GDM1 (cell line): ENCODE measurements around the gene SH3TC1.

Source experiments
- DNase-seq: peaks from one replicate; lab custom pipeline; 2025; lab: John Stamatoyannopoulos, UW

The SH3TC1 gene

DNA sequence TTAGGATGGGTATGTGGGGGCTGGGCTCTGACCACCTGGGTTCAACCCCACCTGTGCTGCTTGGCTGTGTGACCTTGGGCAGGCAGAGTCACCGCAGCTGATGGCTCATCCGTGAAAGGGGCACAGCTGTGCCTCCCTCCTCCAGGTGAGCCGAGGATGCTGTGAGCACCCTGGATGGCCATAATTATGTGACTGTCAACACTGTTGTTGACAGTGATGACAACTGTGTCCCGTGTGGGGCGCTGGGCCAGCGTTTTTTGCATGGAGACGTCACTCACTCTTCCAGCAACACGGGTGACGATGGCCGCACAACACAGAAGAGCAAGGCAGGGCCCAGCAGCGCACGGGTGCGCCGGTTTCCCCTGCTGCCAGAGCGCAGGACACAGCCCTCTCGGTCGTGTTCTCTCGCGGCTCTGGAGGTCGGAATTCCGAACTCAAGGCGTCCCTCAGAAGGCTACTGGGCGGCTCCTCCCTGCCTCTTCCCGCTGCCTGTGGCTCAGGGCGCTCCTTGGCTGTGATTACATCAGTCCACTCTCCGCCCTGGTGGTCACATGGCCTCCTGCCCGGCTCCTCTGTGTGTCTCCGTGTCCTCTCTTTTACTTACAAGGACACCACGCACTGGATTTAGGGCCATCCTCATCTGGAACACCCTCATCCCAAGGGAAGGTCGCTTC is 1.3 kb downstream of the SH3TC1 start:
- no peak for DNase-seq

DNA sequence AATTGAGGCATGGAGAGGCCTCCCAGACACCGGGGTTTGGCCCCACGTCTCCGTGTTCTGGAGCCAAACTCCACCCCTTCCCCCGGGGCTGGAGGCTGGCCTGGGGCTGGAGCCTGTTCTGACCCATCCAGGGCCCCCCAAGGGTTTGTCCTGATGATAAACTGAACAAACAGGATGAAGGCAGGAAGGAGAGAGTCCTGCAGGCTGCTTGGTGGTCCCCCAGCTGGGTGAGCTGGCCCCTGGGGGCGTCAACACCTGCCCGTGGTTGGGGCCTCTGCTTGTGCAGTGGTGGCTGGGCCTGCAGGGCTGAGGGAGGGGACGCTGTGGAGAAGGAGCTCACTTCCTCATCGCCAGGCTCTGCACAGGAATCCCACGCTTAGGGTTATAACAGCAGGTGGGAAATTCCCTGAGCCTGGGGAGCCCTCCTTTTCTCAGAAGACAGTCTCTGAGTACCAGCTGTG is 2.3 kb downstream of the SH3TC1 start:
- peak; percentile 37 for DNase-seq

- no peak for DNase-seq
Observed at GRCh38 chr4:8202108-8203051, 3.3 kb downstream of the SH3TC1 start.

GRCh38 chr4:8203052-8203401 is 3.9 kb downstream of the SH3TC1 start:
- no peak for DNase-seq

GRCh38 chr4:8203817-8204216 is 4.7 kb downstream of the SH3TC1 start:
- no peak for DNase-seq

GRCh38 chr4:8204576-8205227 is 5.6 kb downstream of the SH3TC1 start:
- DNase-seq, result no peak

DNA sequence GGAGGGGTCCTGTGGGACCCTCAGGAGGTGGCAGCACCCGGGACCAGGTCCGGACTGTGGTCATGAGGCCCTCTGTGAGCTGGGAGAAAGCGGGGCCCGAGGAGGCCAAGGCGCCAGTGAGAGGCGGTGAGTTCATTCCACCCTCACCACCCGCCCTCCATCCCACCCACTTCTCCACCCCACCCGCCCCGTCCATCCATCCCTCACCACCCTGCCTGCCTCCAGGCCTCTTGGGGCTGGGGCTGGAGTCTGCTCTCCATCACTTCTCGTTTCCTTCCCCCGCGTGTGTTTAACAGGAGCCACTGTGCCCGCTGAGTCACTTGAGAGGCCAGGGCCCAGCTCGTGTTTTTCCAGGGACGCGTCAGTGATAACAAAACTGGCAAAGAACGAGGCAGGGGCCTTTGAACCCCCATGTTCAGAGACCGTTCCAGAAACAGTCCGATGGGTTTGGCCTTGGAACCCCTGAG is 6.2 kb downstream of the SH3TC1 start:
- DNase-seq, result peak; percentile 54

DNA sequence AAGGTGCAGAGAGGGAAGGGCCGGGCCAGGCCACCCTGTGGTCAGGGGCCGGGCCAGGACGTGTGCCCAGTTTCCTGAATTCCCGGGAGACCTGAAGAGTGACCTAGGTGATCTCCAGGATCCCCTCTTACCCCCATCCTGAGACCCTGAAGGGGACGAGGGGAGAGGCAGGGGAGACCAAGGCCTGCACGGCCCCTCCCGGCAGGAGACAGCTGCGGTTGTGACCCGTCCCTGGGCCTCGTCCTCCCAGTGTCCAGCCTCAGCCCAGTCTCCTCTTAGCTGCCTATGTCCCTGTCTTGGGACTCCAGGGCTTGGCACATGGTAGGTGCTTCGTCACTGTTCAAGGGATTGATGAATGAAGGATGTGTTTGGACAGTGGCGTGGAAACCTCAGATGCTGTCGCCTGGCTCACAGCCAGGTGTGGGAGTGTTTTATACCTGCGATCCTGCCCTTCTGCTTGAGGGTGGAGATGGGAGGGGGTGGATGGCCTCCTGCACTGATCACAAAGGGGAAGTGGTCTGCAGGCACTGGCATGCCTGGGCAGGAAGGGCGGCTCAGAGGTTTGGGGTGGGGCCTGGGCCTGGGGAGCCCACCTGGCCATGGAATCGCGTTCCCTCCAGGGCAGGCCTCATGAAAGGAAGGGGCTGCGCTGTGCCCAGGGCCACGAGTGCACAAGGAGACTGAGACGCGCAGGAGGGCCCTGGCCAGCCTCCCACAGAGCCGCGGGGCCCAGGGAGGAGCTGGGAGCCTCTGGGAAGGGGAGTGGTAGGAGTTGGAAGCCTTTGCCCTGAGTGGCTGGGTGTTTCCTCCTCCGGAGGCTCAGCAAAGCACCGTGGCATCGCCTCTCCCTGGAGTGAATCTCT is 6.9 kb downstream of the SH3TC1 start:
- peak; percentile 77 for DNase-seq

- no peak for DNase-seq
Observed at GRCh38 chr4:8207314-8207713, 8.2 kb downstream of the SH3TC1 start.

DNA sequence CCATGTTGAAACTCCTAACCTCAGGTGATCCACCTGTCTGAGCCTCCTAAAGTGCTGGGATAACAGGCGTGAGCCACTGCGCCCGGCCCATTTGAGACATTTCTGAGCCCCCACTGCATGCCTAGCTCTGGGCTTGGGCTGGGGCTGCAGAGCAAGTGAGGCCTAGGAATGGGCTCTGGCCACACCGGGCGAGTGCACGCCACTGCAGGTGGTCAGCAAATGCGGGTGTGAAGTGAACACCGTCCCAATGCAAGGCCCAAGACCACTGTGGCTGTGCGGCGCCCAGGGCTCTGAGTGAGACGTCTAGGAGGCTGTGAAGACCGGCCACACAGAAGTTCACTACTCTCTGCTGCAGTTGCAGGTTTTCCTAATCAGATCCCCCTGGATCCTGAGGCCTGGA is 9.5 kb downstream of the SH3TC1 start:
- DNase-seq, result no peak

GRCh38 chr4:8209181-8209874 is 10.2 kb downstream of the SH3TC1 start:
- DNase-seq, result no peak

DNA sequence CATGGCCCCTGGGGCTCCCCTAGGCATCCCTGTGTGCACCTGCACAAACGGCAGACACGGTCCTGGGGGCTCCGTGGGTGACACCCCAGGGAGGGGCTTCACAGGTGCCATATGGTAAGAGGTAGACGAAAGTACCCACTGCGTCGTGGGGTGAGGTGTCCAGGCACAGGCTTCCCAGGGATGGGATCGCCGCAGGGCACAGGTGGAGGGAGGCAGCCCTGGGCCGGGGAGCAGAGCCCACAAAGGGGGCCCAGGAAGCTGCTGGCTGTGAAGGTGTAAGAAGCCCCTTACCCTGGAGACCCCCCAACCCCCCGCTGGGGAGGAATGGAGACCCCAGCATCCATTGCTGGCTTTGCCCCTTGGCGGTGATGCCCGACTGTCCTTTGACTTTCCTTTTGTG is 10.9 kb downstream of the SH3TC1 start:
- no peak for DNase-seq

- no peak for DNase-seq
Observed at GRCh38 chr4:8210616-8211015, 11.5 kb downstream of the SH3TC1 start.

- no peak for DNase-seq
Observed at GRCh38 chr4:8211251-8211650, 12.2 kb downstream of the SH3TC1 start.

GRCh38 chr4:8211737-8212581 is 12.9 kb downstream of the SH3TC1 start:
- no peak for DNase-seq

GRCh38 chr4:8212622-8213021 is 13.5 kb downstream of the SH3TC1 start:
- no peak for DNase-seq

DNA sequence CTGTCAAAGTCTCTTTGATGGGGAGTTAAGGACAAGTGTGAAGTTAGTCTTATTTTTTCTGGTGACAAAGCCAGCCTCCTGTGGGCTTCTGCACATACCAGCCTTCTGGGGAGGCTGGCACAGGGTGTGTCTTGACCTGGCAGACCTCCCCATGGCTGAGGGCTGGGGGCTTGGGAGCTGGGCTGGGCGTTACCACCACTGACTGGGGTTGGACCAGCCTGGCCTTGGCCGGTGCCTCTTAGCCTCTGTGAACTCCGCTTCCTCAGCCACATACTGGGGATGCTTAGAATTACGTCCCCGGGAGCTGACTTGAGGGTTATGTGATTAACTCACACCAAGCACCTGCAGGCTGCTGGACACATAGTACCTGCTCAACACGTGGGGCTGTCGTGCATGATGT is 14.0 kb downstream of the SH3TC1 start:
- DNase-seq, result no peak

GRCh38 chr4:8214136-8214535 is 15.0 kb downstream of the SH3TC1 start:
- no peak for DNase-seq

DNA sequence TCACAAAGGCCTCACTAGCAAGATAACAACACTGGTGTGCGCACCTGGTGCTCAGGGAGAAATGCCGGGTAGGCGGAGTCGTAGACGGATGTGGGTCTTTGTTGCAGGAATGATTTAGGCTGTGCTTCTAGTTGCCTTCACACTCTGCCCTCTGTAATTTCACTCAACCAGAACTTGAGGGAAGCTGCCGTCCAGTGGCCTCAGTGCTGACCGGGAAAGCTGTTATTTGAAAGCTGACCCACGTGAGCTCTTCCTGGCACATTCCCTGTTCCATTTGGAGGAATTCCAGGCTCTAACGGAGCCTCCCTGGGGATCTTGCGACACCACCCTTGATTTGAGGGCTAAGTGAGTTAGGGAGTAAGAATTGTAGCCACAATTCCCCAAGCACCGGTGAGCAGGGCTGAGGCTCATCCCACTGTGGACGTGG is 15.9 kb downstream of the SH3TC1 start:
- DNase-seq, result no peak
